Endothelial cell of umbilical vein (primary cell): ENCODE results near the gene MAX. TPM values are rescaled to one million over a fixed set of nuclear protein-coding genes. Genes with fewer than 3 reads are reported as not detected.

ENCODE experiments used
- BruUV-seq: library from RNA; stranded (reverse); fragments of 400-500 nt; replicated peaks from 2 replicates; lab custom pipeline; 2021; lab: Mats Ljungman, UMichigan
- CTCF ChIA-PET: fragments of 300-600, 350-600 bp; sonication (Branson Sonifier 250); formaldehyde crosslinking; loops from one replicate; lab custom pipeline; 2021; ENCODE audit warnings: antibody characterized with exemption, inconsistent platforms; lab: Charles Lee
- POLR2A ChIA-PET: fragments of 300-600, 350-600 bp; sonication (Branson Sonifier 250); formaldehyde crosslinking; loops from one replicate; lab custom pipeline; 2021; ENCODE audit warnings: antibody characterized with exemption, inconsistent platforms; lab: Charles Lee
- DNase-seq: peaks from one replicate; pipeline ENCODE4 v3.0.0-alpha.2; 2011; ENCODE audit warnings: low read depth, low spot score
- FAIRE-seq: peaks from 2 replicates; lab custom pipeline; 2011; peaks lifted over from hg19 to GRCh38; lab: Jason Lieb, UNC
- H2AFZ ChIP-seq: 2 replicates; pipeline ENCODE4 v1.6.0; 2012; ENCODE audit warnings: low read depth, low read length, control low read depth, inconsistent platforms
- H3K27ac ChIP-seq: 2 replicates; pipeline ENCODE4 v1.5.1; 2011; ENCODE audit warnings: low read depth, mild to moderate bottlenecking, control low read depth, low read length, moderate library complexity; ENCODE audit not compliant: insufficient read depth
- H3K27me3 ChIP-seq, 2 experiments: 2 replicates each; pipeline versions ENCODE4 v1.6.0 to v1.6.1; 2011; ENCODE audit warnings: low read length in 2 of 2, mixed read lengths in 1 of 2; ENCODE audit not compliant: control insufficient read depth in 2 of 2, insufficient read depth in 2 of 2
- H3K36me3 ChIP-seq, 2 experiments: 2 replicates in 1 of 2; 3 replicates in 1 of 2; pipeline ENCODE4 v1.5.1; 2011; ENCODE audit warnings: low read length in 2 of 2, mild to moderate bottlenecking in 1 of 2, moderate library complexity in 1 of 2; ENCODE audit not compliant: control insufficient read depth in 2 of 2, insufficient read depth in 2 of 2; ENCODE audit errors: extremely low read depth in 1 of 2
- H3K4me1 ChIP-seq: 3 replicates; pipeline ENCODE4 v1.5.1; 2011; ENCODE audit warnings: mild to moderate bottlenecking, low read length; ENCODE audit not compliant: control insufficient read depth, insufficient read depth; ENCODE audit errors: extremely low read depth
- H3K4me2 ChIP-seq: 2 replicates; pipeline ENCODE4 v1.6.1; 2011; ENCODE audit warnings: low read length, control low read depth, mixed read lengths; ENCODE audit not compliant: insufficient read depth
- H3K4me3 ChIP-seq, 3 experiments: fragments of 200-600 bp in 1 of 3; sonication (generic), shearing (Covaris generic) in 1 of 3; replicated peaks in 1 of 3; 2 replicates each; pipeline ENCODE4 v1.5.1; 2011 to 2016; ENCODE audit warnings: control low read depth in 3 of 3, low read length in 3 of 3, mild to moderate bottlenecking in 2 of 3, inconsistent platforms in 1 of 3, low read depth in 1 of 3, moderate library complexity in 1 of 3; ENCODE audit not compliant: insufficient read depth in 1 of 3
- H3K79me2 ChIP-seq: 2 replicates; pipeline ENCODE4 v1.6.0; 2012; ENCODE audit warnings: low read length, inconsistent platforms; ENCODE audit not compliant: control insufficient read depth, insufficient read depth
- H3K9ac ChIP-seq: replicated peaks from 2 replicates; pipeline ENCODE3; 2011; ENCODE audit warnings: low read length, control low read depth; ENCODE audit not compliant: insufficient read depth; ENCODE audit errors: extremely low read depth
- H3K9me1 ChIP-seq: replicated peaks from 3 replicates; pipeline ENCODE4 v1.6.0; 2011; ENCODE audit warnings: mild to moderate bottlenecking, low read length; ENCODE audit not compliant: control insufficient read depth, insufficient read depth; ENCODE audit errors: extremely low read depth
- H3K9me3 ChIP-seq: replicated peaks from 2 replicates; pipeline ENCODE4 v1.5.1; 2012; ENCODE audit warnings: low read length, inconsistent platforms; ENCODE audit not compliant: control insufficient read depth, insufficient read depth
- H4K20me1 ChIP-seq: replicated peaks from 2 replicates; pipeline ENCODE3; 2011; ENCODE audit warnings: mild to moderate bottlenecking, low read length; ENCODE audit not compliant: control insufficient read depth, insufficient read depth; ENCODE audit errors: extremely low read depth
- CTCF ChIP-seq, 2 donors: IDR thresholded peaks; 1 replicate in 1 of 2; 2 replicates in 1 of 2; pipeline ENCODE4 v1.5.1; 2011; ENCODE audit warnings: low read length in 2 of 2, mild to moderate bottlenecking in 2 of 2, moderate library complexity in 2 of 2, control low read depth in 1 of 2, inconsistent platforms in 1 of 2, low read depth in 1 of 2; ENCODE audit not compliant: insufficient read depth in 1 of 2; ENCODE audit errors: extremely low read depth in 1 of 2
- EZH2 ChIP-seq: IDR thresholded peaks from 2 replicates; pipeline ENCODE4 v1.6.1; 2012; ENCODE audit warnings: borderline replicate concordance, low read depth, mild to moderate bottlenecking, moderate library complexity, low read length, inconsistent platforms; ENCODE audit not compliant: severe bottlenecking
- FOS ChIP-seq: IDR thresholded peaks from 2 replicates; pipeline ENCODE4 v1.6.1; 2011; ENCODE audit warnings: mild to moderate bottlenecking, low read length, moderate library complexity, borderline replicate concordance; ENCODE audit not compliant: insufficient read depth
- GATA2 ChIP-seq: IDR thresholded peaks from 2 replicates; pipeline ENCODE4 v1.7.0; 2011; ENCODE audit warnings: low read depth, mild to moderate bottlenecking, moderate library complexity, mixed read lengths, low read length; ENCODE audit not compliant: insufficient read length, insufficient read depth
- JUN ChIP-seq: IDR thresholded peaks from 2 replicates; pipeline ENCODE4 v1.6.1; 2011; ENCODE audit warnings: borderline replicate concordance, low read depth; ENCODE audit not compliant: insufficient read length, insufficient read depth
- MAX ChIP-seq: IDR thresholded peaks from 2 replicates; pipeline ENCODE4 v1.6.1; 2011; ENCODE audit not compliant: insufficient read depth, insufficient read length
- MYC ChIP-seq: IDR thresholded peaks from one replicate; pipeline ENCODE4 v1.6.1; 2011; ENCODE audit warnings: mild to moderate bottlenecking, low read depth, low read length
- POLR2A ChIP-seq: IDR thresholded peaks from 2 replicates; pipeline ENCODE4 v1.6.1; 2012; ENCODE audit warnings: low read depth, mild to moderate bottlenecking, control low read depth, low read length
- POLR2AphosphoS5 ChIP-seq: IDR thresholded peaks from 2 replicates; pipeline ENCODE4 v1.6.1; 2012; ENCODE audit warnings: low read depth, mild to moderate bottlenecking, control low read depth, low read length, moderate library complexity; ENCODE audit not compliant: insufficient read depth
- dilution Hi-C: fragments of 300-500 bp; cut with MboI; formaldehyde crosslinking; loops from one replicate; pipeline ENCODE4 v1.15.0; 2019; ENCODE audit warnings: low sequenced_read_pairs; ENCODE audit not compliant: extremely low pct_ligation_motif_present
- intact Hi-C: fragments of 100-400 bp; cut with micrococcal nuclease; formaldehyde crosslinking; loops from one replicate; pipeline ENCODE4 v1.10.0; 2022
- polyA plus RNA-seq, 4 experiments: library from polyadenylated mRNA; depleted of rRNA in 3 of 4; stranded (reverse) in 3 of 4; unstranded in 1 of 4; fragments of >200 nt; gene quantifications; 2 replicates each; pipeline versions ENCODE4 v1.2.1 to v1.2.3, GENCODE V29; 2011 to 2012; ENCODE audit warnings: missing spikeins in 1 of 4
- total RNA-seq: library from RNA; stranded (reverse); gene quantifications from 2 replicates; pipeline ENCODE4 v1.2.3, GENCODE V29; 2021

MAX gene
- total and polyA plus RNA-seq, 2 donors (not counting 3 experiments of a cell fraction or from before 2014, with no cell fraction given) = 70.1 to 79.5 TPM

- ChIA-PET POLR2A (no interaction called here), CTCF (interaction anchor here (1.0 to 1.7 kb wide), 2 partner anchors 24 to 112 kb away, joined by 4 to 5 read pairs; partner anchors contain the start of gene FNTB)
- Histone ChIP-seq H3K79me2 (peaks cover 69% of the 10 kb centered on the region), H4K20me1 (peaks cover 5% of the 10 kb centered on the region), H3K27ac (peak overlapping the region; percentile 28), H3K9me3 (no peaks in the 10 kb centered on the region), H3K9me1 (no peaks in the 10 kb centered on the region), H3K27me3 (no peaks in the 10 kb centered on the region), H3K4me1 (peaks cover 33% of the 10 kb centered on the region), H3K4me3 (peak overlapping the region in 1 of 3 experiments; percentile 35), H3K9ac (peak overlapping the region; percentile 44), H3K36me3 (peaks cover 5 to 7% of the 10 kb centered on the region in 2 experiments), H3K4me2 (peak overlapping the region; percentile 74), H2AFZ (no peak overlapping the region)
- dilution Hi-C loops = no loop called here
- intact Hi-C loops = no loop called here
- peak; percentile 61 for DNase-seq
- TF ChIP-seq JUN (no peak), POLR2AphosphoS5 (no peak), FOS (no peak), CTCF (IDR thresholded peaks at IDR 0.05; ENCODE audit: extremely low read depth in 1 of 2, insufficient read depth in 1 of 2, low read depth in 1 of 2, low read length in 2 of 2) (no peak), POLR2A (no peak), MAX (no peak), MYC (no peak), EZH2 (no peak), GATA2 (no peak)
- BruUV-seq = no TSS peak
- no peak for FAIRE-seq
These were observed 3.7 kb downstream of the MAX start for GRCh38 chr14:65098586-65098985.
